Inferior parietal cortex (tissue), 1 donor: Measurements from ENCODE around the gene MYO3B.
A peak's percentile ranks its signal among the peaks of the same experiment; 100 is the strongest.
"Not testable (repeated sequence)": the region's sequence is repeated elsewhere in the genome, so short reads cannot be mapped to it uniquely, and the experiment has no call there.

Experiments used
- DNase-seq: peaks from one replicate; pipeline ENCODE4 v3.0.0-alpha.2; 2016; ENCODE audit errors: extremely low spot score

MYO3B gene

DNA sequence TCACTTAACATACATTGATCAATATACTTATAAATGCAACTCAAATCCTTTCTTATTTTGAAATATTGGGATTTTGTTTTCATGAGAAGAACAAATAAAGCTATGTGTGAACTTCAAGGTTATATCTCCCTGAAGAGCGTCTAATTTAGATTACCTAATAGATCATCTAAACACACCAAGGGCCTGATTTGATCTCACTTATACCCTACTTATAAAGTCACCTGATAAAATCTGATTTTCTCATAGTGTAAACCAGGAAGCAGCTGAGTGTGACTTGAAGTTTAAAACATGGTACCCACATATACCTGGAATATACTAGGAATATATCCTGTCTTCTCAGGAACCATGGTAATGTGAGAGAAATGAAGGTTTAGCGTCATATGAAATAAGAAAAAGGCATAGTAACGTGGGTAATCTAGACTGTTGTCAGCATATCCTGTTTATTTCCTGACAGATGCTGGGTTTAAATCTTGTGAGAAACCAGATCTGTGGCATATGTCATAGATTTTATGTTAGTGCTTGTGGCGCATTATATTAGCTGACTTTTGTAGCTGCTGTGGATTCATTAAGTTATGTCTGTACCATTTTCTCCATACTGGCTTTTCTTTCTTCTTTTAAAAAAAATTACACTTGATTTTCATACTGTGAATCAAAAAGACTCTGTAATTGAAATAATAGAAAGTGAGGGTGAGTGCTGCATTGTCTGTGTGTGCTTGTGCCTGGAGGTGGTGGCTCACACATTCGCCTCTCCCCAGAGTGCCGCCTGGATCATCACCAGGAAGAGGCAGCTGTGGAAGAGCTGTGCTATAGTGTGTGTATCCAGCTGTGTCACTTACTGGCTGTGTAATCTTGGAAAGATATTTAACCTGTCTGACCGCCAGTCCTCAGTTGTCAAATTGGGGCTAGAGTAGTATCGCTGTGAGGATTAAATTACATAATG is 164.0 kb downstream of the MYO3B start:
- DNase-seq: no peak

DNA sequence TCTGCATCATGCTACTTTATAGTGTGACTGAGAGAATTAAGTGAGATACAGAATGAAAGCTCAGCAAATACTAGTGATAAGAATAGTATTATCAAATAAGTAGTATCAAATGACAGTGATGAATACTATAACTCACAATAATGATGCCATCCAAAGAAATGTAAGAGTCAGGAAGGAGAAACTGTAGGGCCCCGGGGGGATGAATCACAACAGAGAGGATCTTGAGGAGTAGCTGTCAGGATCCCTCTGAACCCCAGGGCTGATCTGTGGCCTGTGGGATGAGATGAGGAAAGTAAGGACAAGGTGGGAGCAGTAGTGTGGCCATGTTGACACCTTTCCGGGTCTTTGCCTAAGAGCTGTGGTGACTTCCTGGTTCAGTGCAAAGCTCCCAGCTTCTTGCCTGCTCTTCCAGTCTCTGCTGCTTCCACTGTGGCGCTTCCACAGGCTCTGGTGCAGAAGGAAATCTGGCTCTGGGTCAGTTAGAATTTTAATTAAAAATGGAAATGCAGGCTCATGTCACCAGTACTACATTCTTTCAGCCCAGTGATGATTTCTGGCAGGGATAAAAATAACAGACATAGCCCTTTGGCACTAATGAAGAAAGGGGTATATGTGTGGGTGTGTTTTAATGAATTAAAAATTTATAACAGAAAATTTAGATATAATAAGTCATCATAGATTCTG is 166.9 kb downstream of the MYO3B start:
- DNase-seq: no peak

- DNase-seq: no peak
These were observed 167.7 kb downstream of the MYO3B start for GRCh38 chr2:170345607-170346006.

DNA sequence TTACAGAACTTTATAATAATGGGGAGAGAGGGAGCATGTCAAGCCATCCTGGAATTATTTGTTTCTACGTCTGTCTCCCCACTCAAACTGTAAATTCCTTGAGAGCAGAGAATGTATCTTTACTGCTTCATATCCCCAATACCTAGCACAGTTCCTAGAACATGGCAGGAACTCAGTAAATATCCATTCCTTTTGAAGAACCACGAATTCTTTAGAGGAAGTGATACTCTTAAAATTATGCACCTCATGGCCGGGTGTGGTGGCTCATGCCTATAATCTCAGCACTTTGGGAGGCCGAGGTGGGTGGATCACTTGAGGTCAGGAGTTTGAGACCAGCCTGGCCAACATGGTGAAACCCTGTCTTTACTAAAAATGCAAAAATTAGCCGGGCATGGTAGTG is 171.3 kb downstream of the MYO3B start:
- DNase-seq: not testable (repeated sequence)

DNA sequence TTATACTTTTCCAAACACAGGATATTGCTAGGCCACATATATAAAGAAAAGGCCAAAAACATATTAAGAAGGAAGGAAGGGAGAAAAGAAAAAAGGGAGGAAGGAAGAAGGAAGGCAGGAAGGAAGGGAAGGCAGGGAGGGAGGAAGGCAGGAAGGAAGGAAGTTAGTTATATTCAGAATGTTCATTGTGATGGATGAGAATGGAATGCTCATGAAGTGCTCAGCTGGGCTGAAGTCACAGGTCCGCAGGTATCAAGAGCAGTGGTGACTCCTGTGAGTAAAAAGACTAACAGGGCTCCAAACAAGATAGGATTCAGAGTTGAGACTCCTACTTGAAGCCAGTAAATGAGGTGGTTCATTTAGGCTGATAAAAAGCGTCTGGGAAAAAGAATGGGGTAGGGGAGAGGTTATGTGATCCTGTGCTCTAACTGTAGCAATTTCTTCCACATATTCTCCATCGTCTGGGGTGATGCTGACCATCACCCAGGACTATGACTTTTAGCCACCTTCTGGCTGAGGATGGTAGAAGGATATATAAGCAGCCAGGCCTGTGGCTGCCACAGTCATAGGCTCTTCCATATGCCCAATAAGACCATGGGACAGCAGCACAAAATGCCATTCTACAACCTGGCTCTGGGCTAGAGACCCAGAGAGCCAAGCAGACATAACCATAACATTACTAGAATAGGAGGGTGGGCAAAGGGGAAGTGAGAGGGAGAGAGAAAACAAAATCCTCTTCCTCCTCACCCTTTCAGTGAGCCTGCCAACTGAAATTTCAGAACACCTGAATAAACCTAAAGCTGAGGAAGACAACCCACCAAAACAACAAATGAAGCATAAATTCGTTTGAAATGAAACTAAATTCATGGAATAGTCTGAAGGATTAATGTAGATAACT is 173.2 kb downstream of the MYO3B start:
- DNase-seq: no peak

GRCh38 chr2:170353723-170354122 is 175.8 kb downstream of the MYO3B start:
- no peak for DNase-seq

- DNase-seq: no peak
These were observed 176.4 kb downstream of the MYO3B start for GRCh38 chr2:170354388-170354787.

GRCh38 chr2:170354855-170355780 is 177.2 kb downstream of the MYO3B start:
- no peak for DNase-seq

- no peak for DNase-seq
These were observed 181.5 kb downstream of the MYO3B start for GRCh38 chr2:170359466-170359865.

DNA sequence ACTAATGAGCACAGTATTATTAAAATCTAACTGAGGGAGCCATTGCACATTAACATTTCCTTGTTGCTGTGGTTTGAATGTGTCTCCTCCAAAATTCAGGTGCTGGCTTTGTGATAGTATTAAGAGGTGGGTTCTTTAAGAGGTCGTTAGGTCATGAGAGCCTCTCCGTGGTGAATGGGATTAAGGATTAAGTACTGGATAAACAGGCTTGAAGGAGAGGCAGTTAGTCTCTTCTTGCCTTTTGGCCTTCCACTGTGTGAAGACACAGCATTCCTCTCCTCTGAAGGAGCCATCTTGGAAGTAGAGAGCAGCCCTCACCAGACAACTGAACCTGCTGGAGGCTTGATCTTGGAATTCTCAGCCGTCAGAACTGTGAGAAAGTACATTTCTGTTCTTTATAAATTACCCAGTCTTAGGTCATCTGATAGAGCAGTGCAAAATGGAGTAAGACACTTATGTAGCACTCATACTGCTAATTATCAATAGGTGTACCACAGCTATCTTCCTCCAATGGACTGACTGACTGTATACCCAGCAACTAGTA is 182.7 kb downstream of the MYO3B start:
- no peak for DNase-seq

- DNase-seq: peak; percentile 66
These were observed 183.4 kb downstream of the MYO3B start for GRCh38 chr2:170361090-170361936.

- no peak for DNase-seq
These were observed 184.4 kb downstream of the MYO3B start for GRCh38 chr2:170362313-170362870.

GRCh38 chr2:170362871-170363631 is 185.1 kb downstream of the MYO3B start:
- no peak for DNase-seq

DNA sequence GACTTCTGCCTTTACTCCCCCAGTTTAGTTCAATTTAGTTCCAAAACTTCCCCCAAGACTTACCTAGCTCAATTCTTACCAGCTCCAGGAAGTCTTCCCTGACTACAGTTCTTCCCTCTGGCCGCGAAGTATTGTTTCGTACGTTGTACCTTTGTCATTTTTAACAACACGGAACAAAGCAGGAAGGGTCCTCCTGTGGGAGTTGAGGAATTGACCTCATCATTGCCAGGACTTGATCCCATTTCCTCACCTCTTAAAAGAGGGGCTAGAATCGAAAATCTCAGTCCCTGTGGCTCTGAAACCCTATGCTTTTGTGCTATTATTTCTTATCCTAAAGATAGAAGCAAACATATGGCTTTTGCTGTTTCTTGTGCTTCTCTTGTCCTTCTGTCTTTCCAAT is 187.1 kb downstream of the MYO3B start:
- no peak for DNase-seq

- no peak for DNase-seq
These were observed 187.7 kb downstream of the MYO3B start for GRCh38 chr2:170365686-170366085.

GRCh38 chr2:170368370-170368769 is 190.4 kb downstream of the MYO3B start:
- no peak for DNase-seq

- no peak for DNase-seq
These were observed 191.3 kb downstream of the MYO3B start for GRCh38 chr2:170369228-170369627.

GRCh38 chr2:170369894-170370293 is 191.9 kb downstream of the MYO3B start:
- peak; percentile 69 for DNase-seq
